ENCODE results near the gene SLC16A8.

SLC16A8 gene

DNA sequence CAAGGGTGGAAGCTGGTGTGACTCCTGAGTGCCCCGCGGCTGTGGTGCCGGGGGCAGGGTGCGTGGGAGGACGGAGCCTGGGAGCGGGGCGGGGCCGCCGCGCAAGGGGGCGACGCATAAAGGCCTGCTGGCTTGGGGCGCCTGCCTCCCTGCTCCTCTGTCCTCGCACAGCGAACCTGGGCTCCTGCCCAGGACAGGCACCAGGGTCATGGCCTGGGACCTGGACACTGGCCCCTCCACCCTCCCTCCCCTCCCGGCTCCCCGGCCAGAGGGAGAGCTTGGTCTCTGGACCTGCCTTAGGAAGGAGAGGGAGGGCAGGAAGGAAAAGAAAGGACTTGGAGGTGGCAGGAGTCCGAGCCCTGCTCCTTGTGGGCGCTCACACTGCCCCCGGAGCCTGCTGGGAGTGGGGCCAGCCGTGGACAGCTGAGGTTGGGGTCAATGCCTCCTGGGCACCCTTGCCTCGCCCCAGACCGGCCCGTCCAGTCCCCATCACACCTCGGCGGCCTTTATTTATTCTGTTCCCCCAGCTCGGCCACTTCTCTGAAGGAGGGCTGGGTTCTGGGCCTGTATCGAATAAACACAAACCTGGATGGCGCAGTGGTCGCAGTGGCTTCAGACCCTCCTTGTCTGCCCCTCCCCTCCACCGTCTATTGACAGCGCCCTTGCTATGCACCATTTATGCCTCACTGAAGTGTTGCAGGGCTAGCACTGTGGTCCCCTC, 8.7 kb downstream of the SLC16A8 start:
- H3K4me3 ChIP-seq (ENCODE audit: low read length): no peak overlapping the region
- DNase-seq (ENCODE audit: low read depth, low spot score): no peak

- DNase-seq (ENCODE audit: low read depth, low spot score): no peak
- H3K4me3 ChIP-seq (ENCODE audit: low read length): no peak overlapping the region
Measured at GRCh38 chr22:38074181-38075104, 9.5 kb downstream of the SLC16A8 start.

- H3K4me3 ChIP-seq (ENCODE audit: low read length): no peak overlapping the region
- DNase-seq (ENCODE audit: low read depth, low spot score): no peak
Measured at GRCh38 chr22:38073150-38074130, 10.5 kb downstream of the SLC16A8 start.

DNA sequence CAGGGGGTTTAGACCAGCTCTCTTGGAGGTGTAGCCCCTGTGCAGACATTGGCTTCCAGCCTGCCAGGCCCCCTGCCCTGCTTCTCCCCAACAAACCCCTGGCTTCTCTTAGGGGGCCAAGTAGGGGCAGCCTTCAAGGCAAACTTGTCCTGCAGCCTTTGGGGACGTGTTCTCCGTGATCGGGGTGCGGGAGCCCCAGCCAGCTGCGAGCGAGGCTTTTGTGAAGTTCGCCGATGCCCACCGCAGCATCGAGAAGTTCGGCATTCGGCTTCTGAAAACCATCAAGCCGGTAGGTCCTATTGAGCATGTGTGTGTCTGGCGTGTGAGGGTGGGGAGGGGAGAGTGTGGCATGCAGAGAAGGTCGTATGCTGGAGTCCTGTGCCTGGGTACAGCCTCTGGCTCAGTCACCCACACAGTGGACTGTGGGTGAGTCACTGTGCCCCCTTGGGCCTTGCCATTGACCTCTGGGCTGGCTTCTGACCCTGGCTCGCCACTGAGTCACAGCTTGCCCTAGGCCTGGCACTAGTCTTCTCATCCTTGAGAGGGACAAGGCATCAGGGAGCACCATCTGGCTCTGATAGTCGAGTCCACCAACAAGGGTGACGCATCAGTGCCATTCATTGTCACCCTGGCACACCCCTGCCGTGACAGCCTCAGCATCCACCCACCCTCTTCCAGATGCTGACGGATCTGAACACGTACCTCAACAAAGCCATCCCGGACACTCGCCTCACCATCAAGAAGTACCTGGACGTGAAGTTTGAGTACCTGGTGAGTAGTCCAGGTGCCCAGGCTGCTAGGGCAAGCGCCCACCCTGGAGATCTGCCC, 11.4 kb downstream of the SLC16A8 start:
- H3K4me3 ChIP-seq (ENCODE audit: low read length): no peak overlapping the region
- DNase-seq (ENCODE audit: low read depth, low spot score): no peak

DNA sequence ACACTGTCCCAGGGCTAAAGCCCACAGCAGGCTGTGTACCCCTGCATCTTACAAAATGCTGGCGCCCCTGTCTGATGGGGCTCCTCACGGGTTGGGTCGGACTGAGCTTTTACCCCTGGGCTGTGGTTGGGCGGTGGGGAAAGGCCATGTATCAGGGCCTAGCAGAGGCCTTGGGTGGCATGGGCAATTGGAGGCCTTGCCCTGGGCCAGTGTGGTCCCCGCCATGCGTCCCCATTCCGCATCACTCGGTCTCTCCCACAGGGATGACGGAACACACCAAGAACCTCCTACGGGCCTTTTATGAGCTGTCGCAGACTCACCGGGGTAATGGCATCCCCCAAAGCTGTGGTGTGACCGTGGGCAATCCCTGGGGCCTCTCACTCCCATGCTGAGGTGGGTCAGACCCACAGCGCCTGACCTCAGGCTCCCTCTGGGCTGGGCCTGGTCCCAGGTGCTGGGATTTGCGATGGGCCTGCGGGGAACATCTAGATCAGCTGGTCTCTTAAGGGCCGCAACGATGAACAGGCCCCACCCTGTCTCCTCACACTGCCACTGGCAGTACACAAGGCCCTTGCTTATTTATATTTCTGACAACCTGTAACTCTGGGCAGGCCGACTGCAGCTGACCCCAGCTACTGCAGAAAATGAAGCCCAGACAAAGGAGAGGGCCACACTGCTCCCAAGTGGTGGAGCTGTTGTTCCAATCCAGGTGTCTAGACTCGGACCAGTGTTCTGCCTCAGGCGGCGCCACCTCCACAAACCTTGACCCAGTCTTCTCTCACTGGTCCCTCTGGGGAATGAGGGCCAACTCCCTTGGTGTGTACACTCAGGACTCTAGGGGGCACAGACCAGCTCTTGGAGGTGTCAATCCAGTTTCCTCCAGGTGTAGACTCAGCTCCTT, 12.3 kb downstream of the SLC16A8 start:
- no peak for DNase-seq (ENCODE audit: low read depth, low spot score)
- H3K4me3 ChIP-seq (ENCODE audit: low read length): no peak overlapping the region

DNA sequence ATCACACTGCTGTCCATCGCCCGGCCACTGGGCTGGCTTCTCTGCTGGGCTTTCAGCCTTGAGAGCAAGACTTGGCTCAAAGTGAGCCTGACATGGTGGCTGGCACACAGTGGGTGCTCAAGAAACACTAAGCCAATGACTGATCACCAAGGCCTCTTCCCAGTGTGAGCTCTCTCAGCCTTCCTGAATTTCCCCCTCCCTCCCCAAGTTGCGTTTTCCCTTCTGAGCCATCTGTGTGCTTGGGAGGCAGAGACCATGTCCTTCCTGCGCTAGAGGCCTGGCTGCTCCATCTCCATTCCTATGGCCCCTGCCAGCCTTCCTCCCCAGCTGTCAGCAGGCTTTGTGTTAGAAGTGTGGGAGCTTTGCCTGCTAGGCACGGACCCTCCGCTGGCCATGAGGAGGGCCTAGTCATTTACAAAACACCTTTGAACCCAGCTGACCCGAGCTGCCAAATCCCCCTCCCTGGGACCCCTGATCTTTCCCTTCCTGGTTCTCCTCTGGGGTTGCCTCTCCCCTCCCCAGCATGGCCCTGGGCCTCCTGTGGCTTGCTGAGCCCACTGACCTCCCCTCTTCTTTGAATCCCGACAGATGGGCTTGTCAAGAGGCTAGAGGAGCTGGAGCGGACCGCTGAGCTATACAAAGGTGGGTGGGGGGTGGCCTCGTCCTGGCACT, 13.6 kb downstream of the SLC16A8 start:
- no peak for DNase-seq (ENCODE audit: low read depth, low spot score)

DNA sequence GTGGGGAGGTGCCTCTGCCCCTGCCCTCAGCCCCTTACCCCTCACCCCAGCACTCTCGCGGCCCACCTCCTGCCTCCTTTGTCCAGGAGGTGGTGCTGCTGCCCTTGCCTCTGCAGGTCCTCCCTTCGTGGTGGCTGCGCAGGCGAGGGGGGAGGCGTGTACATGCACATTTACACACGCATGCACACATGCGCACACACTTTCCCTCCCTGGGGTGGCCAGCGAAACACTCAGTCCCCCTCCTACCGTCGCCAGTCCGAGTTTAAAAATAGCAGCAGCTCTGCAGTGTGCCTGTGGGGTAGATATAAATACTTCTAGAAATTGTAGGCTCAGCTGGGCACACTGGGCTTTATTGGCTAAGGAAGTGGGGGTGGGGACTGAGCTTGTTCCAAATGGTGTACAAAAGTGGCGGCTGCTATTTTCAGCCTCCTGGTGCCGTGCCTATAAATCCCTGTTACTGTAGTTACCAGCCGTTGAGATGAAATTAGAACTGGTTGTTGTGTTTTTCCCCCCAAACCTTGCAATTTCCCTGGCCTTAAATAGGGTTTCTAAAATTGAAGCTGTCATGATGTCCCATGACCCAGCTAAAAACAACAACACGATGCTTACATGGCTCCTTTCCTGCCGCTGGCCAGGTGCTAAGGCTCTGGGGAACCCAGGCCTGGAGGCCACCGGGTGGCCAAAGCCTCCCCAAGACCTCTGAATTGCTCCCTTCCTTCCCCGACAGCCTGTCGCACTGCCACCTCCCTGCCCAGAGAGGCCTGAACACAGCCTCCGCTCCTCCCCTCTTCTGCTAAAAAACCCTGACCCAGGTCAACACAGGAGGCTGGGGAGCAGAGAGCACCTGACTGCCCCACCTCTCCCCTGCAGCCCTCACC, 14.4 kb downstream of the SLC16A8 start:
- H3K4me3 ChIP-seq (ENCODE audit: low read length): no peak overlapping the region
- DNase-seq (ENCODE audit: low read depth, low spot score): no peak

More for the DNA sequence above, 13.6 kb downstream of the SLC16A8 start:
- H3K4me3 ChIP-seq (ENCODE audit: low read length): no peak overlapping the region

DNA sequence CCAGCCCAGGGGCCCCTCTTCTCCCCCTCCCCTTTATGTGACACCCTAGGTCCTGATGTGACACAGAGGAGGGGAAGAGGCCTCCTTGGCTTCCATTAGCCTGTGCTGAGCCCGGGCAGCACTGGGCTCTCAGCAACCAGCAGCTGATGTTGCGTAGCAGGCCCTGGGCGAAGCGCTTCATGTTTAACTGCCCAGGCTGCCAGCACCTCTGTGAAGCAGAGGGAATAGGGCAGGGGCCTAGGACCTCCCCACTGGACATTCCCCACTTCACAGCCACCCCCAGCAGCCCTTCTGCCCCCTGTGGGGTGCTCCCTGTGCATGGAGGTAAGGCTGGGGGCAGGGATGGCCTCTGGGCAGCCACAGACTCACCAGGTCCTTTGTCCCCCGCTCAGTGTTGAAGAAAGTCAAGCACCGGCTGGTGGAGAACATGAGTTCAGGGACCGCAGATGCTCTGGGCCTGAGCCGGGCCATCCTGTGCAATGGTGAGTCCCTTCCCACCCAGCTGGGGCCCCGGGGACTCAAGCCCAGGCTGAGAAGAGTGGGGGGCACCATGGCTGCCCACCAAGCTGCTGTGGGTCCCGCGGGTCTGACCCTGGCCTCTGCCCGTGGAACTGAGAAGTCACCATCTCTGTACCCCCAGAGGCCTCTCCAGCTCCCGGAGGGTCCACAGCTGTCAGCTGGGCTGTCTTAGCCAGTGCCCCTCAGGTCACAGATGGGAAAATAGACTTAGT, 15.2 kb downstream of the SLC16A8 start:
- no peak for DNase-seq (ENCODE audit: low read depth, low spot score)
- no peak overlapping the region for H3K4me3 ChIP-seq (ENCODE audit: low read length)

GRCh38 chr22:38067761-38068360, 16.1 kb downstream of the SLC16A8 start:
- H3K4me3 ChIP-seq (ENCODE audit: low read length): no peak overlapping the region

DNA sequence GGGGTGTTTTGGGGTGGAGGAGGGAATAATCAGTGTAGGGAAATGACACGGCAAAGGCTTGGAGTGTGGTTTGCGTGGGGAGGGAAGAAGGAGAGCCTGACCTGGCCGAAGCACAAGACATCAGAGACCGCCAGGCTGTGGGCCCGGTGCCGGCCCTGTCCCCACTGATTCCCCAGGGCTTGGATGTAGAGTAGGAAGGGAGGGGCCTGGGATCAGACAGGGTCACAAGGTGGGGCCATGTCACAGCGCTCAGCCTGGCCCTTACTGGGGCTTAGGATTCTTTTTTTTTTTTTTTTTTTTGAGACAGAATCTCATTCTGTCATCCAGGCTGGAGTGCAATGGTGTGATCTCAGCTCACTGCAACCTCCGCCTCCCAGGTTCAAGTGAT, 17.0 kb downstream of the SLC16A8 start:
- no peak overlapping the region for H3K4me3 ChIP-seq (ENCODE audit: low read length)
- DNase-seq (ENCODE audit: low read depth, low spot score): no peak

More at GRCh38 chr22:38067761-38068360, 16.1 kb downstream of the SLC16A8 start:
- no peak for DNase-seq (ENCODE audit: low read depth, low spot score)

GRCh38 chr22:38066381-38067027, 17.5 kb downstream of the SLC16A8 start:
- no peak for DNase-seq (ENCODE audit: low read depth, low spot score)
- H3K4me3 ChIP-seq (ENCODE audit: low read length): no peak overlapping the region

DNA sequence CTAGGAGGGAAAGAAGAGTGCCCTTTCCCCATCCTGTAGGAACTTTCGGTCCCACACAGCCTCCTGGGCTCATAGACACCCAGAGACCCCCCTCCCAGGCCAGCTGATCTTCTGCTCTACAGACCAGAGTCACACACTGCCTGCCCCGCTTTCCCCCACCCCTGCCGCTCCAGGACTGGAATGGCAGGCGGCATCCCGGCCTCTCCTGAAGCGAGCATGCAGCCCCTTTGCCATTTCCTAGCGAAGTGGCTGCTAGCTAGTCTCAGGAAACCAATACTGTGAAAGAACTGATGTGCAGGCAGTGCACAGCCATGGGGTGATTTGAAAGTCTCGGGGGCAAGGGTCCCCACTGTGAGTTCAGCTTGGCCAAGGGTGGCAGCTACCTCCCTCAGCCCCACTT, 18.4 kb downstream of the SLC16A8 start:
- no peak for DNase-seq (ENCODE audit: low read depth, low spot score)
- H3K4me3 ChIP-seq (ENCODE audit: low read length): no peak overlapping the region

DNA sequence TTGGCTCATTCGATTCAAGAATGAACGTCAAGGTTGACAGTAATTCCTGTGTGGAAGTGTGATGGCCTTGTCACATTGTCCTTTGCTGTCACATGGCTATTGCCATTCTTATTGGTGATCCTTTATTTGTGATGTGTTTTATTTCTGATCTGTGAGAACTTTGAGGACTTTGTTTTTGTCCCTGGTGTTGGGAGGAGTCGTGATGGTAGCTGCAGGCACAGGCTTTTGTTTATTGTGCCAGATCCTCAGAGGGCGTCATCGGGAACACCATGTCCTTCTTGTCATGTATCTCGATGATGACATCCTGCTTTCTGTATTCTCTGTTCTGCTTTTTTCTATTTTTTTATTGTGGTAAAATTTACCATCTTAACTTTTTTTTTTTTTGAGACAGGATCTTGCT, 21.2 kb downstream of the SLC16A8 start:
- no peak overlapping the region for H3K4me3 ChIP-seq (ENCODE audit: low read length)
- DNase-seq (ENCODE audit: low read depth, low spot score): no peak
